BJ (cell line): ENCODE measurements around the gene ZFYVE19. TPM values are rescaled to one million over a fixed set of nuclear protein-coding genes. Genes with fewer than 3 reads are reported as not detected.

ENCODE experiments used
- CTCF ChIA-PET: fragments of 350-600 bp; formaldehyde crosslinking; extraction: SDS; loops from one replicate; lab custom pipeline; 2021; ENCODE audit warnings: antibody characterized with exemption, inconsistent platforms; lab: Yijun Ruan, JAX
- POLR2A ChIA-PET: fragments of 300-600 bp; sonication (Branson Sonifier 250); formaldehyde crosslinking; extraction: SDS; loops from one replicate; lab custom pipeline; 2021; ENCODE audit warnings: antibody characterized with exemption; lab: Charles Lee
- DNase-seq: peaks from one replicate; pipeline ENCODE4 v3.0.0-alpha.2; 2011; ENCODE audit warnings: low read depth
- H3K27me3 ChIP-seq: 2 replicates; pipeline ENCODE4 v1.6.0; 2011; ENCODE audit warnings: low read length; ENCODE audit not compliant: control insufficient read depth, insufficient read depth
- H3K36me3 ChIP-seq: 2 replicates; pipeline ENCODE4 v1.5.1; 2011; ENCODE audit warnings: low read length; ENCODE audit not compliant: control insufficient read depth, insufficient read depth
- H3K4me3 ChIP-seq: 2 replicates; pipeline ENCODE4 v1.5.1; 2011; ENCODE audit warnings: low read depth, mild to moderate bottlenecking, control low read depth, low read length
- CTCF ChIP-seq: IDR thresholded peaks from 2 replicates; pipeline ENCODE4 v1.5.1; 2011; ENCODE audit warnings: low read depth, mild to moderate bottlenecking, control low read depth, inconsistent platforms, low read length, moderate library complexity; ENCODE audit not compliant: insufficient read depth
- polyA plus RNA-seq: library from polyadenylated mRNA; depleted of rRNA; stranded (reverse); fragments of >200 nt; gene quantifications from 2 replicates; pipeline ENCODE4 v1.2.3, GENCODE V29; 2011

The ZFYVE19 gene
- polyA plus RNA-seq, 1 experiment: 31.9 TPM

DNA sequence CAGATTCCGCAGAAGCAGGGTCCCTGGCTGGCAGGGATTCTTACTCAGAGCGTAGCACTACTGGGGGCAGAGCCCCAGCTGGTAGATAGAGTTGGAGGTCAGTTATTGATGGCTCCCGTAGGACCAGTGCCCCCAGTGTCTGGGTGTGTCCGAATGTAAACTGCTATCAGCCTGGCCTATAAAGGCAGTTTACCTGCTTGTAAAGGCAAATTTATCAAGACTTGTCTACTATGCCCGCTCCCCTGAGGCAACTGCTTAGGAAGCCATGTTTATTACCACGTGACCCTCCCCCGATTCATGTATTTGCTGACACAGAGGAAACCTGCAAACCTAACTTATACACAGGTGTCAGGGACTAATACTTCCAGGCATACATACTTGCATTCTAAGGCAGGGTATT is 22.2 kb downstream of the ZFYVE19 start:
- TF ChIP-seq CTCF: no peak
- no peak for DNase-seq
- no peaks in the 10 kb centered on the region; the same call in none of the 2 replicates for H3K27me3 ChIP-seq
- H3K4me3 ChIP-seq: no peak overlapping the region
- POLR2A ChIA-PET: no interaction called here
- CTCF ChIA-PET: interaction anchor here (1.0 kb wide), 1 partner anchor 9 kb away, joined by 4 read pairs; no protein-coding TSS in a partner anchor
- H3K36me3 ChIP-seq: no peaks in the 10 kb centered on the region

GRCh38 chr15:40830884-40831283 is 24.0 kb downstream of the ZFYVE19 start:
- CTCF ChIA-PET: no interaction called here
- POLR2A ChIA-PET: no interaction called here
- Histone ChIP-seq H3K4me3 (no peak overlapping the region), H3K36me3 (no peaks in the 10 kb centered on the region), H3K27me3 (no peaks in the 10 kb centered on the region; the same call in 1 of the 2 replicates)
- no peak for DNase-seq
- no peak for TF ChIP-seq CTCF

DNA sequence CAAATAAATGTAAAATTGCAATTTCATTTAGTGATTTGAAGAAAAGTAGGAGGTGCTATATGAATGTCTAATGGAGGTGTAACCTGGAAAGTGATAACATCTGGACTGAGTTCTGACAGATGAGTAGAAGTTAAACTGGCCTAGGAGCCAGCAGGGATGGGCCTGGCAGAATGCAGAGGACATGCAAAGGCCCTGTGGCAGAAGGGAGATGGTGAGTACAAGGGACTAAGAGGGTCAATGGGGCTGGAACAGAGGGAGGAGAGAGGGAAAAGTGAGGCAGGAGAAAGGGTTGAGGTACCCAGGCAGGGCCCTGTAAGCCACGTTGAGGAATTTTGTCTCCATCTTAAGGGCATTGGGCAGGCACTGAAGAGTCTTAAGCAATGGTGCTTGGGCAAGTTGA is 25.0 kb downstream of the ZFYVE19 start:
- no peaks in the 10 kb centered on the region for H3K36me3 ChIP-seq
- no peak overlapping the region for H3K4me3 ChIP-seq
- ChIA-PET CTCF (no interaction called here), POLR2A (no interaction called here)
- TF ChIP-seq CTCF: no peak
- no peak for DNase-seq
- H3K27me3 ChIP-seq: no peaks in the 10 kb centered on the region; the same call in 1 of the 2 replicates

- TF ChIP-seq CTCF: no peak
- Histone ChIP-seq H3K4me3 (no peak overlapping the region), H3K27me3 (no peaks in the 10 kb centered on the region; the same call in 1 of the 2 replicates), H3K36me3 (no peaks in the 10 kb centered on the region)
- CTCF ChIA-PET: no interaction called here
- DNase-seq: no peak
- POLR2A ChIA-PET: interaction anchor here (0.6 kb wide), 1 partner anchor 41 kb away, joined by 9 read pairs; the partner anchor contains the start of gene RHOV
These were observed 26.0 kb downstream of the ZFYVE19 start for GRCh38 chr15:40832903-40833302.

GRCh38 chr15:40836020-40836419 is 29.1 kb downstream of the ZFYVE19 start:
- CTCF ChIA-PET: no interaction called here
- no peak overlapping the region for H3K4me3 ChIP-seq
- no peaks in the 10 kb centered on the region for H3K36me3 ChIP-seq
- H3K27me3 ChIP-seq: no peaks in the 10 kb centered on the region
- DNase-seq: no peak
- no peak for TF ChIP-seq CTCF
- POLR2A ChIA-PET: no interaction called here
